DND-41 (cell line): ENCODE data around the gene AMER2.

Experiments
- EZH2 ChIP-seq: IDR thresholded peaks from 3 replicates; pipeline ENCODE4 v1.6.1; 2012; ENCODE audit warnings: borderline replicate concordance, low read depth, mild to moderate bottlenecking, moderate library complexity, low read length, inconsistent platforms; ENCODE audit not compliant: severe bottlenecking
- TF ChIP-seq, protein P1 (sequence below): IDR thresholded peaks from 2 replicates; pipeline ENCODE4 v1.5.1; 2012; ENCODE audit warnings: borderline replicate concordance, low read length, moderate library complexity, mild to moderate bottlenecking; ENCODE audit not compliant: poor library complexity, severe bottlenecking; ENCODE audit errors: extremely low read depth

DNA sequence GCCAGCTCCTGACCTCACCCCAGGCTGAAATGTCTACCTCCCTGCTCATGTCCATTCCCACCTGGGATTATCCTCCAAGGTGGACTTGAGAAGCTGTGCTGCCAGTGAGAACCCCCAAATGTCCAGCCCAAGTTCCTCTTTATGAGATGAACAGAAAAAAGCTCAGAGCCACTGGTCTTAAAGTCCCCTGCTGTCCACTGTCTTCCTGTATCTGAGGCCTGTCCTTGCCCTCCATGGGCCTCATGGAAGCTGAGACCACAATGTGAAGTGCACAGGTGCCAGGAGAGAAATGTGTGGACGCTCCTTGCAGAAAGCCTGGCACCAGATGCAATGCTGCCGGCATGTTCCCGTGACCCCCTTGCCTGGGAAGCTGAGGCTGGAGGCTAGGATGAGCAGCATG is 3.3 kb upstream of the AMER2 start:
- TF ChIP-seq, protein P1, sequence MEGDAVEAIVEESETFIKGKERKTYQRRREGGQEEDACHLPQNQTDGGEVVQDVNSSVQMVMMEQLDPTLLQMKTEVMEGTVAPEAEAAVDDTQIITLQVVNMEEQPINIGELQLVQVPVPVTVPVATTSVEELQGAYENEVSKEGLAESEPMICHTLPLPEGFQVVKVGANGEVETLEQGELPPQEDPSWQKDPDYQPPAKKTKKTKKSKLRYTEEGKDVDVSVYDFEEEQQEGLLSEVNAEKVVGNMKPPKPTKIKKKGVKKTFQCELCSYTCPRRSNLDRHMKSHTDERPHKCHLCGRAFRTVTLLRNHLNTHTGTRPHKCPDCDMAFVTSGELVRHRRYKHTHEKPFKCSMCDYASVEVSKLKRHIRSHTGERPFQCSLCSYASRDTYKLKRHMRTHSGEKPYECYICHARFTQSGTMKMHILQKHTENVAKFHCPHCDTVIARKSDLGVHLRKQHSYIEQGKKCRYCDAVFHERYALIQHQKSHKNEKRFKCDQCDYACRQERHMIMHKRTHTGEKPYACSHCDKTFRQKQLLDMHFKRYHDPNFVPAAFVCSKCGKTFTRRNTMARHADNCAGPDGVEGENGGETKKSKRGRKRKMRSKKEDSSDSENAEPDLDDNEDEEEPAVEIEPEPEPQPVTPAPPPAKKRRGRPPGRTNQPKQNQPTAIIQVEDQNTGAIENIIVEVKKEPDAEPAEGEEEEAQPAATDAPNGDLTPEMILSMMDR = no peak
- no peak for TF ChIP-seq EZH2
